ENCODE results near the gene PCBP2. TPM values are rescaled to one million over a fixed set of nuclear protein-coding genes. Genes with fewer than 3 reads are reported as not detected.

PCBP2 gene
- polyA plus RNA-seq, 1 donor from 2014 or later = 242 TPM

- Histone ChIP-seq H3K27me3 (ENCODE audit: insufficient read depth, low read depth, low read length) (no peaks in the 10 kb centered on the region), H4K20me1 (ENCODE audit: insufficient read depth) (peaks cover 4% of the 10 kb centered on the region), H3F3A (ENCODE audit: insufficient read depth, low read length, poor library complexity, severe bottlenecking) (no peaks in the 10 kb centered on the region), H3K9me2 (ENCODE audit: insufficient read depth, low read length) (no peaks in the 10 kb centered on the region), H3K79me2 (replicated peaks; ENCODE audit: insufficient read depth, low read length) (peaks cover 51% of the 10 kb centered on the region), H3K27ac (ENCODE audit: low read length) (peak overlapping the region; percentile 96), H3K9ac (ENCODE audit: low read length) (peak overlapping the region; percentile 95), H2AFZ (ENCODE audit: low read depth, low read length) (no peak overlapping the region), H3K4me3 (ENCODE audit: low read length) (peak overlapping the region; percentile 70), H3K9me3 (ENCODE audit: low read length) (no peaks in the 10 kb centered on the region), H3K4me2 (ENCODE audit: low read length) (peak overlapping the region; percentile 88), H3K36me3 (ENCODE audit: insufficient read depth, low read length) (no peaks in the 10 kb centered on the region)
- TF ChIP-seq MXI1 (conservative IDR thresholded peaks at IDR 0.05; ENCODE audit: poor library complexity, severe bottlenecking) = no peak
- TF ChIP-seq, protein P1, sequence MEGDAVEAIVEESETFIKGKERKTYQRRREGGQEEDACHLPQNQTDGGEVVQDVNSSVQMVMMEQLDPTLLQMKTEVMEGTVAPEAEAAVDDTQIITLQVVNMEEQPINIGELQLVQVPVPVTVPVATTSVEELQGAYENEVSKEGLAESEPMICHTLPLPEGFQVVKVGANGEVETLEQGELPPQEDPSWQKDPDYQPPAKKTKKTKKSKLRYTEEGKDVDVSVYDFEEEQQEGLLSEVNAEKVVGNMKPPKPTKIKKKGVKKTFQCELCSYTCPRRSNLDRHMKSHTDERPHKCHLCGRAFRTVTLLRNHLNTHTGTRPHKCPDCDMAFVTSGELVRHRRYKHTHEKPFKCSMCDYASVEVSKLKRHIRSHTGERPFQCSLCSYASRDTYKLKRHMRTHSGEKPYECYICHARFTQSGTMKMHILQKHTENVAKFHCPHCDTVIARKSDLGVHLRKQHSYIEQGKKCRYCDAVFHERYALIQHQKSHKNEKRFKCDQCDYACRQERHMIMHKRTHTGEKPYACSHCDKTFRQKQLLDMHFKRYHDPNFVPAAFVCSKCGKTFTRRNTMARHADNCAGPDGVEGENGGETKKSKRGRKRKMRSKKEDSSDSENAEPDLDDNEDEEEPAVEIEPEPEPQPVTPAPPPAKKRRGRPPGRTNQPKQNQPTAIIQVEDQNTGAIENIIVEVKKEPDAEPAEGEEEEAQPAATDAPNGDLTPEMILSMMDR (IDR thresholded peaks at IDR 0.05; ENCODE audit: poor library complexity, severe bottlenecking) = no peak
- no peak for TF ChIP-seq EP300 (conservative IDR thresholded peaks at IDR 0.05; ENCODE audit: poor library complexity, severe bottlenecking)
- TF ChIP-seq EZH2 (IDR thresholded peaks at IDR 0.05; ENCODE audit: borderline replicate concordance, insufficient read depth, low read length, poor library complexity, severe bottlenecking) = no peak
- TF ChIP-seq TAF1 (IDR thresholded peaks at IDR 0.05; ENCODE audit: low read depth) = no peak
- TF ChIP-seq SMC3 (conservative IDR thresholded peaks at IDR 0.05; ENCODE audit: poor library complexity) = no peak
- no peak for TF ChIP-seq RAD21 (conservative IDR thresholded peaks at IDR 0.05)
- no peak for TF ChIP-seq REST (IDR thresholded peaks at IDR 0.05; ENCODE audit: borderline replicate concordance)
- TF ChIP-seq POLR2AphosphoS5 (IDR thresholded peaks at IDR 0.05) = no peak
These were observed 40.3 kb downstream of the PCBP2 start for GRCh38 chr12:53492188-53492587.

- H3K36me3 ChIP-seq (ENCODE audit: insufficient read depth, low read length) = peaks cover 3% of the 10 kb centered on the region
- peak overlapping the region; percentile 70 for H3K4me3 ChIP-seq (ENCODE audit: low read length)
- H4K20me1 ChIP-seq (ENCODE audit: insufficient read depth) = no peaks in the 10 kb centered on the region
- no peaks in the 10 kb centered on the region for H3F3A ChIP-seq (ENCODE audit: insufficient read depth, low read length, poor library complexity, severe bottlenecking)
- peaks cover 52% of the 10 kb centered on the region for H3K79me2 ChIP-seq (replicated peaks; ENCODE audit: insufficient read depth, low read length)
- no peaks in the 10 kb centered on the region for H3K27me3 ChIP-seq (ENCODE audit: insufficient read depth, low read depth, low read length)
- H3K27ac ChIP-seq (ENCODE audit: low read length) = peak overlapping the region; percentile 96
- no peaks in the 10 kb centered on the region for H3K9me3 ChIP-seq (ENCODE audit: low read length)
- peak overlapping the region; percentile 40 for H2AFZ ChIP-seq (ENCODE audit: low read depth, low read length)
- peak overlapping the region; percentile 95 for H3K9ac ChIP-seq (ENCODE audit: low read length)
- no peaks in the 10 kb centered on the region for H3K9me2 ChIP-seq (ENCODE audit: insufficient read depth, low read length)
- H3K4me2 ChIP-seq (ENCODE audit: low read length) = peak overlapping the region; percentile 98
- TF ChIP-seq POLR2AphosphoS5 (IDR thresholded peaks at IDR 0.05) = peak; percentile 94
- TF ChIP-seq RAD21 (conservative IDR thresholded peaks at IDR 0.05) = no peak
- no peak for TF ChIP-seq EP300 (conservative IDR thresholded peaks at IDR 0.05; ENCODE audit: poor library complexity, severe bottlenecking)
- TF ChIP-seq, protein P1 (IDR thresholded peaks at IDR 0.05; ENCODE audit: poor library complexity, severe bottlenecking) = no peak
- TF ChIP-seq SMC3 (conservative IDR thresholded peaks at IDR 0.05; ENCODE audit: poor library complexity) = no peak
- peak; percentile 72 for TF ChIP-seq MXI1 (conservative IDR thresholded peaks at IDR 0.05; ENCODE audit: poor library complexity, severe bottlenecking)
- TF ChIP-seq EZH2 (IDR thresholded peaks at IDR 0.05; ENCODE audit: borderline replicate concordance, insufficient read depth, low read length, poor library complexity, severe bottlenecking) = no peak
- TF ChIP-seq REST (IDR thresholded peaks at IDR 0.05; ENCODE audit: borderline replicate concordance) = no peak
- TF ChIP-seq TAF1 (IDR thresholded peaks at IDR 0.05; ENCODE audit: low read depth) = peak; percentile 72
These were observed 41.1 kb downstream of the PCBP2 start for GRCh38 chr12:53492830-53493609.
